HG03175 (cell line): ENCODE results near the gene MYZAP.
"Not testable (repeated sequence)": the region's sequence is repeated elsewhere in the genome, so short reads cannot be mapped to it uniquely, and the experiment has no call there.

Source experiments
- ATAC-seq: cut with Tn5 transposase; IDR thresholded peaks from one replicate; pipeline ENCODE4 v1.9.1; 2021; ENCODE audit warnings: mild to moderate bottlenecking, moderate library complexity; ENCODE audit not compliant: unreplicated experiment

Gene MYZAP

DNA sequence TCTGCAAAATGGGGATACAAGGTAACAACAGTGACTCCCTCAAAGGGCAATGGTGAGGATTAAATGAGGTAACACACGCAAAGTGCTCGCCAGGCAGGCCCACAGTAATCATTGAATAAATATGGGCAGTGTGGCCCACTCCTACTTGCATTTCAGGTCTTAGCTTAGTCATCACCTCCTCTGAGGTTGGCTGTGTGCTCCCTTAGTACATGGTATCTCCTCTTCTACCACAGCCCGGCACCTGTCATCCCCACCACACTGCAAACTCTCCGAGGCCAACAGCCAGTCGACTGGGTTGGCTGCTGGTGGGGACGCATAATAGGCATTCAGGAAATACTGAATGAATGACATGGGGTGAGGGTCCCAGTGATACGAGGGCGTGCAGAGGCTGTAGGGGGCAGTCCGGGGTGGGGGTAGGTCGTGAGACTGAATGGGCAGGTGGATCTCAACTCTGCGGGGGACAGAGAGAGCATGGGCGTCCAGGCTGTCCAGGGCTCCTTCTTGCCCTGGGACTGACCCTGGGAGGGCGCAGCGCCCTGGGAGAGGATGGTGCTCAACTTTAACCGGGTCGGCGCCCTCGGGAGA, 375 bp upstream of the MYZAP start:
- no peak for ATAC-seq

DNA sequence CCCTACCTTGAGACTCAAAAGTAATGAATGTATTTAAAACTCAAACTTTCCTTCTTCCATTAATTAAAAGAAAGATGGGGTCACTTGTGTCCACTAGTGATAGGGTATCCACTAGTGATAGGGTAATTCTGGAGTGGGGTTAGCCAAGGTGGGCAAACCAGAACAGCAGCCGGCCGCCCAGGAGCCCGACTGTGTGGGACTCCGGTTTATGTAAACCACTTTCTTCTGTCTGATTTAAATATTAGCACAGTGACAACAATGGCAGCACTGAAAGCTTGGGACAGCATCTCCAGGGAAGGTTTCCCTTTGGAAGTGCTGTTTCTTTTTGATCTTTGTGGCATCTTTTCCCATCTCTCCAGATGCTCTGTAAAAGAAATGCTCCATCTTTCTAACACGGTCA, 722 bp downstream of the MYZAP start:
- no peak for ATAC-seq

DNA sequence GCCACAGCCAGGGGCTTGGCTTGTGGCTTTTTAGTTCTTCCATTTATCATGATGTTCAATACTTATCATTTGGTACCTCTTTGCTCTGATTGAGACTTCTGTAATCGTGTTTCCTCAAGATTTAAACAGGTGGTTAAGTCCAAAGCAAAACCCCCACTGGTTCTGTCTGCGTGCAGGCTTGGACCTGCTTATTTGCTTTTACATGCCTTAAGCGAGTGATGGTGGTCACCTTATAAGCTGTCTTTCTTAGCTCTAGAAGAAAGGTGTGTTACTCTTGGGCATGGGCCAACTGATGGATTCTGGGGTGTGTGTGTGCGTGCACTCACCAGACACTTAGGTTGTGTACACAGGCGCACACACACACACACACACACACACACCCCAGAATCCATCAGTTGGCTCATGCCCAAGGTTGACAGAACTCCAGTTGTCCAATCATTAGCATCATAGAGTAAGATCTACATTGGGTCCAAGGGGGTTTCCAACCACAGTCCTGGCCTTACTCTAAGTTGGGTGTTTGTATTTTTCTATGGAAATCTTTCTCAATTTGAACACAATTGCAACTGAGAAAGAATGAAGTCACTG, 1.2 kb downstream of the MYZAP start:
- ATAC-seq: no peak

DNA sequence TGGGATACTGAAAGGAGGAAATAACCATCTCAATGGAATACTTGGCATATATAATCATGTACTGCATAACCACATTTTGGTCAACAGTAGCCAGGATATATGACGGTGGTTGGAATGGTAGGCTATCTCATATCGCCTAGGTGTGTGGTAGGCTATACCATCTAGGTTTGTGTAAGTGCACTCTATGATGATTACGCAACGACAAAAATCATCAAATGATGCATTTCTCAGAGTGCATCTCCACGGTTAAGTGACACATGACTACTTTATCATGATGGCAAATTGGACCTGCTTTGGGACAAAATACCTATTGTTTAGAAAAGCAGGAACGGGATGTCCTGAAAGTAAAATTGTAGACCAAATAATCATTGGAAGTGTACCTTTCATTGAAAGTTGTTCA, 2.8 kb downstream of the MYZAP start:
- ATAC-seq: no peak

DNA sequence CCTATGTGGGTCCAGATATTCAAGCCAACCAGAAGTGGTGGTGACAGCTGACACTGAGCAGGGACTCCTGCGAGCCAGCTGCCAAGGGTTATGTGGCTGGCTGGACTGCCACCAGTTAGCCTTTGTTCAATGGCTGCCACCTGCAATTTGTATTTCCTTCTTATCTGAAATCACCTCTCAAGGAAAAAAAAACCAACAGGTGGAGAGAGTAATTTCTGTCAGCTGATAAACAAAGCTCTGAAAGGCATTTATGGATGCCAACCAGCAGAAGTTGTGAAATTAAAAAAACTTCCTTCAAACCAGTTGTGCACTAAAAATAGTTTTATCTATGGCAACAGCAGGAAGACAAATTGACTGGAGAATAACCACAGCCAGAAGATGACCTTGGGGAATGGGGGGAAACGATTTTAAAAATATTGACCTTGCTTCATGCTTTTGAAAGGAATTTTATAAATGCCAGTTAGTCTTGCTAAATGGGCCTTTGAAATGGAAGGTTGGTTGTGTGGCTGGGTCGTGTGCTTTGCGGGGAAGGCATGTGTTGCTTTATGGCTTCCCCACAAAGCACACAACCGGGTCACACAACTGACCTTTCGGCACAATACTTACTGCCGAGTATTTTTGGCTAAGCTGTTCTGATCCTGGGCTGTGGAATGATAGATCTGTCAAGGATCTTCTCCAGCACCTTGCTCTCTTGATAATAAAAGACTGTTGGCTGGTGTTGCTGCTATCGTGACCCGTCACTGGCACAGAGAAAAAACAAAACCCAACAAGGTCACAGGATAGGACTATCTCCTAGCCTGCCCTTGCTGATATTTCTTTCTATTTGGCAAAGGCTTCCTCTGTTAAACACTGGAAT, 3.5 kb downstream of the MYZAP start:
- no peak for ATAC-seq

DNA sequence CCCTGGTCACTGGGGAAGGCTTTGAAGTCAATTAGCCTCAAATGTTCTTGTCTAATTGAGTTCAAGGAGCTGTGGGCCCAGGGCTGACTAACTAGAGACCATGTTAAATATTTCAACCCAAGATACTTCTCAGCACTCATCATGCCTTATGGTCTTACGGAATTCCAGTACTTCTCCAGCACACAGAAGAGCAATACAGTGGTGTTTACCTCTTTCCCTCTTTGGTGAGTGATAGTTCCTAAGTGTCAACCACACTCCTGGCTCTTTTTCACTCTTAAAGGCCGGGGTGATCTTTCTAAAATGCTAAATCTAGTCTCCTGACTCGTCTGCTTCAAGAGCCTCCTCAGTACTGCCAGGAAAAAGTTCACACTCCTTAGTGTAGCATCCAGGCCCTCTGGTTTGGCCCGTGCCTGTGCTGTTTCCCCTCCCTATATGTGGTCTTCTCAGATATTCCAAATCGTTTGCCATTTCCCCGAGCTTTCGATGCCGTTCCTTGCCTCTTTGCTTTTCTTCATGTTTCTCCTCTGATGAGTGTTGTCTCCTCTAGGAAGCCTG, 4.7 kb downstream of the MYZAP start:
- no peak for ATAC-seq

DNA sequence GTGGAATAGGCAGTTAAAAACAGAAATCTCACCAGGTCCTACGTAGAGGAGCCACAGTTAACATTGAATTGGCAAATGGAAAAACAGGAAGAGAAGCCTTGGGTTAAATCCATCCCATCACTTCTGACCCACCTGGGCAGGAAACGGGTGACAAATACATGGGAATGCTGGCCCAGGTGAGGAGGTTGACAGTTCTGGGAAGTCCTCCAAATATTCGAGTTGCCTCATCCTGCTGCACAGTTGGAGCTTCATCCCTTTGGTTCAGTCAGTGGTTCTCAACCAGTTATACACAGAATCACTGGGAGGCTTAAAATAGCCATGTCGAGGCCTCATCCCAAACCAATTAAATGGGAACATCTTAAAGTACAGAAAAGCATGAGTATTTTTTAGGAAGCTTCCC, 5.3 kb downstream of the MYZAP start:
- no peak for ATAC-seq

DNA sequence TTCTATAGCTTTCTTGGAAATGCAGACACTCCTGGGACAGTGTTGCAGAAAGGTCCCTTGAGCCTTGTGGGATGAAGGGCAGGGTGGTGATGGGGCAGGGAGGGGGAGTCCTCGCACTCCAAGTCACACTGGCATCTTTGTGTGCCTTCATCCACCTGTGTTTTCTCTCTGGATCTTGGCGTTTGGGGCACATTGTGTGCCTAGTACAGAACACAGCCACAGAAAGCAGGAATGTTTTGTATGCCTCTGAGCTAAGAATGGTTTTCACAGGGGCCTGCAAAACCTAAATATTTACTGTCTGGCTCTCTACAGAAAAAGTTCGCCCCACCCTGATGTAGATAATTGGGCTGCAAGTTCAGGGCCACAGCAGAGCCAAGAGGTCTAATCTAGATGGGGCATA, 5.7 kb downstream of the MYZAP start:
- ATAC-seq: no peak

DNA sequence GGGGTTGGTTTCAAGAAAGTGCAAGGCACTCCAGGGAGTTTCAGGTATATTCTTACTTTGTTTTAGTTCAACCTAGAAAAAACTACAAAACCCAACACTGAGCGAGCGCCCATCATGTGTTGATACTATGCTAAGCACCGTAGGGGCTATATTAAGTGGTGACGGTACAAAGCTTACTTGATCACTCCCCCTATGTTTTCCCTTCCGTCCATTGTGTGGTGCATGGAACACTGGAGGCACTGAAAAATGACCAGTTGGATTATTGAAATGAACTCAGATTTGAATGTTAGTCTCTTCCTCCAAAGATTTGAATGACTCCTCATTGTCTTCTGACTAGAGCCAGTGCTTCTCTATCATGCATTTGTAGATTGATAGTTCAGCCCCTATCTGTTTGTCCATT, 6.6 kb downstream of the MYZAP start:
- ATAC-seq: no peak

DNA sequence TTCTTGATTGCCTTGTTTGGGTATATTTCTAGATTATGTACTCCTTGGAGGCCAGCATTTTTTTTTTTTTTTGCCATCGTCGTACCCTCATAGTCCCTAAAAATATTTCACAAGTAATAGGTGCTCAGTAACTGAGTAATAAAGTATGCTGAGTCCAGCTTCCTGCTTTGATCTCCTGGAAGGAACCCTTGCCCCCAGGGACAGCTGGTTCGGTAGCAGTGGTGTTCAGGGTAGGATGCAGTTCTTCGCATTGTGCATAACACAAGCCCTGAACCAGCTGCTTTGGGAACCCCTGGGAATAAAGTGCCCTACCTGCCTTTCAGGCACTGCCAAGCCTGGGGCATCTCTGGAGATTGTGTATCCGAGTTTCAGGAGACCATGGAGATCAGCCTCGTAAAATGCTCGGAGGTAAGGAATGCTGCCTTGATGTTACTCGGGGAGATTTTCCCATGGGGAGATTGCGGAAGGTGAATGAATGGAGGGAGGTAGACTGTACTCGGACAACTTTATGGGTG, 7.6 kb downstream of the MYZAP start:
- ATAC-seq: no peak

DNA sequence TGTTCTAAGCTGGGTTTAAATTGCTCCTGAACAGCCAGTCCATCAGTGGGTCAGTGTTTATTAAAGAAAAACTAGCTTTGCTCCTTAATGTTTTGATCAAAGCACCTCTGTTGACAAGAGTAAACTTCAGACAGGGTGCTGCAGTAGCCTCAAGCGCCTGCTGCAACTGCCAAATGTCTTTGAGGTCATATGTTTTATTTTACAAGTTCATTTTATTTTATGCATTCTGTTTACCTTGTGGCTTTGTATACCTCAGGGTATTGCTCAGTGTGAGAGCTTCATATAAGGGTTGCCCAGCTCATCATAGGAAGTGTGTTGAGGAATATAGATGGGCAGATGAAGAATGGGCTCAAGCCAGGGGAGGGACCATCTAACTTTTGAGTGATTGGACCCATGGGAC, 8.5 kb downstream of the MYZAP start:
- no peak for ATAC-seq

DNA sequence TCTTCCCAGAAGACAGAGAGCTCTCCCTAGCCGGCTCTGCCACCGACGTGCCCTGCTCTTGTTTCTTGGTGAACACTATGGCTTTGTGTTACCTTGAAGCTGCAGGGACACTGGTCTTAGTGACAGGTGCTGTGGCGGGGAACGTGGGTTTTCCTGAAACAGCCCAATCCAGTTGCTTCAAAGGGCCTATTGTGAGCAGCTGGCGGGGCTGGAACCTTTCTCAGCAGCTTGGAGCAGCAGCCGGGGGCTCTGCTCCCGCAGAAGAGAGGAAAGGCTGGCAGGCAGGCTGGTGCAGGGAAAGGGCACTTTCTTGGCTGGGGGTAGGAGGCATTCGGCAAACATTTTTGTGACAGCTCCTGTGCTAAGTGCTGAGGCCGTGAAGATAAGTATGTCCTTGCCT, 12.8 kb downstream of the MYZAP start:
- no peak for ATAC-seq

DNA sequence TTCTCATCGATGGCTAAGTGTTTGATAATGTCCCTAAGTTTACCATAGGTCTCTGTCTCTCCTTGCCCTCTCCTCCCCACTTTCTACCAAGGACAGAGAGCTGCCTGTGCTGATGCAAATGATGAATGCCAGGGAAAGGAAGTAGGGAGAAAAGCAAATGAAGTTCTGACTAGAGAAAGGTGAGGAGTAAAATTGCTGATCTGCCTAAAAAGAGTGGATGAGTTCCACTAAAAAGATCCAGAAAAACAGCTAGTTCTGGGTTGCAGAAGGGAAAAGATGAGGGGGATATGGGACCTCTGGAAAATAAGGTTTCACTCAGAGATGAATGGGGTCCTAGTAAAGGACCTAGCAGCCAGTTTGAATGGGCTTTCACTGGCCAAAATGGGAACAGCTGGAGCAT, 13.8 kb downstream of the MYZAP start:
- ATAC-seq: no peak

DNA sequence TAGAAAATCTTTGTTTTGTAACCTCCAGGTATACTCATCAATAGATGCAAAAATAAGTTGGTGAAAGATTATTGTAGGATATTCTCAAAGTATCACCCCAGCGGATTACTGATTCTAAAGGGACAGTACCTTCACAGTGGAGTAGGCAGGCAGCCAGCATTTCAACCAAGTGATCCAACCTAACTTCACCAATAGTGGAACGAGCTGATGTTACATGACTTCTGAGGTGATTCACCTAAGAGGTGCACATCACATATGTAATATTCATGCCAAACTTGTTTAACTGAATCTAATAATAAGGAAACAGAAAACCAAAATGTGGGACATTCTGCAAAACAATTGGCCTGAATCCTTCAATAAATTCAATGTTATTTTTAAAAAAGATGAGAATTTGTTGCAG, 14.3 kb downstream of the MYZAP start:
- no peak for ATAC-seq

DNA sequence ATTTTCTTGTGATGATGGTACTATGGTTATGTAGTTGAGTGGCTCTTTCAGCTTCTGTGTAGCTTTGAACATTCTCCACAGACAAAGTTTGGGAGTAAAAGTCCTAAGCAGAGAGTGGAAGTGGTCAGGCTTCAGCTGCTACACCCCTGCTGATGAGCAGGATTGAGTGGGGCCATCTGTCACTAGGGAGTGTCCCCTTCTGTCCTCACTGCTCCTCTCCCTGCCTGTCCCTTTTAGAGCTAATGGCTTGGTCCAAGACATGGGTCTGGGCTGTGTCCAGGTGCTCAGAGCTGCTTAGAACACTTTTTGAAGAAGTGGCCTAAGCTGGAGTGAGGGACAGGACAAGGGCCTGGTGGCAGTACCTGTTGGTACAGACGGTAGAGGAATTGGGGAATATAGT, 15.1 kb downstream of the MYZAP start:
- no peak for ATAC-seq

DNA sequence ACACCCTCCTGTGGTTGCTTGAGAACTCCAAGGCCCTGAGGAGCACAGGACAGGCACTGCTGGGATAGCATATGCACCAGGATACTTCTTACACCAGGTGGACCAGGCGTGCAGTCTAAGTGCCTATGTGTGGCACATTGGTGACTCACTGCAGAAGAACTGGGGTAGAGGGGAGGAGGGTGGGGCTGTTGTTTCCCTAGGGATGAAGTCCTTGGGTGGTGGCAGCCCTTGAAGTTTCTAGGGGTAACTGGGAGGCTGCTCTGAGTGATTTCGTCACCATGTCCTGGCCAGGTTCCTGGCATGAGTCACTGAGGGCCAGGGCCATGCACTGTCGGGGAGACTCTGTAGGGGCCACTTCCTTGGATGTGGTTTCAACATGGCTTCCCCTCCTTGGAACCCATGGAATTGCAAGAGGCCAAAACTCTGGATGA, 15.9 kb downstream of the MYZAP start:
- no peak for ATAC-seq

DNA sequence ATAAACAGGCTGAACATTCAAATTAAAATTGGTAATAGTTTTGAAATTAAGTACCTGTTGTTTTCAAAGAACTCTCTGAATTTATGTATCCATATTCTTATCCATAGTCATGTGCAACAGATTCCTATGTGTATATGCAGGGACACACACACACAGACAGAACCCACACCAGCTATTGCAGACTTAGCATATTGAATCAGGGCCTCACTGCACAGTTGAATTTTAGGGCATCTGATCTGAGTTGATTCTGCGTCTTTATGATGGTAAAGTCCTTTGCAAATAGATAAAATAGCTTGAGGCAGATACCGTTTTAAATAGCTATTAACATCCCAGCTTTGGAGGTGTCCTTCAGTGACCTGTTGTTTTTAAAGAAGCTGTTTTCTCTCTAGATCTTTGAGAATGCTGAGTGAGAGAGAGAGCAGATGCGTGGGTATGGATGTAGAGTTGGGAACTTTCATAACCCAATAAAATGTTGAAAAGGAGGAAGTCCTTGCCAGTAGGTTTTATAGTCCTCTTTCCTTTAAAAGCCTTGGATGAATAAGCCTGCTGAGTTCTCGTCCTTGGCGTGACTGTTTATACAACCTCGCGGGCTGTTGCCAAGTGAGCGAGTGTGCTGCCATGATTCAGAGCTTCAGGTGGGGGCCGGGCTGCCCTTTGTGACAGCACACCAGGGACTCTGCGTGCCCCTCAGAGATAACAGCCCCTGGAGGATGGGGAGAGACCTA, 18.3 kb downstream of the MYZAP start:
- no peak for ATAC-seq

DNA sequence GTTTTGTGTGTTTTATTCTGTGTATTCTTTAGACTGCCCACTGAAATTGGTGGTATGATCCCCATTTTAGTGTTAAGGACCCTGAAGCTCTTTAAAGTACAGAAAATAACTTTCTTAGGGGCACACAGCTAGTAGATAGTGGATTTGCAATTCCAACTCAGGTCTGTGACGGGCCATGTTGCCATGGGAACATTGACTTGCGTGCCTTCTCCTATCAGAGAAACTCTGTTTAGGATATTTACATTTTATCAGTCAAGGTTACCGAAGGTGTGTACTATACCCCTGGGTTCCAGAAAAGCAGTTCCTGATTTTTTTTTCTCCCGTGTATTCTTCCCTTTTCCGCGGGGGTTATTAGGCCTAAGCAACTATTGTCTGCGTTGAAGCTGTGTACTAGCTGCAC, 19.4 kb downstream of the MYZAP start:
- no peak for ATAC-seq

DNA sequence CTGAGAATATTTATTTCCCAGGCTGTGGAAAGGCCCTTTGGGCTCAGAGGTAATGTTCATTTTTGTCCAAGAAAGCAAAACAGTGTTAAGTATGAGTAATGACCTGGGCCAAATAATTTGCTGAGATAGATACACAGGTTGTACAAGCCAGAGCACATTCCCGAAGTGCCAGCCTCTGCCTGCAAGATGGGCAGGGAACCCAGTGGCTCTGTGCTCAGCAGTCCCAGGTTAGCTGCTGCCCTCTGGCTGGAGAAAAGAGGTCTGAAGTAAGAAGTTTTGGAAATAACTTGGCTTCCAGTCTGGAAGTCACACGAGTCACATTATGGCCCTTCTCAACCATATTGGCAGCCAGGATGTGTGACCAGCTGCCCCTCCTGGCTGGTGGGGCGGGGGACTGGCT, 20.2 kb downstream of the MYZAP start:
- no peak for ATAC-seq

DNA sequence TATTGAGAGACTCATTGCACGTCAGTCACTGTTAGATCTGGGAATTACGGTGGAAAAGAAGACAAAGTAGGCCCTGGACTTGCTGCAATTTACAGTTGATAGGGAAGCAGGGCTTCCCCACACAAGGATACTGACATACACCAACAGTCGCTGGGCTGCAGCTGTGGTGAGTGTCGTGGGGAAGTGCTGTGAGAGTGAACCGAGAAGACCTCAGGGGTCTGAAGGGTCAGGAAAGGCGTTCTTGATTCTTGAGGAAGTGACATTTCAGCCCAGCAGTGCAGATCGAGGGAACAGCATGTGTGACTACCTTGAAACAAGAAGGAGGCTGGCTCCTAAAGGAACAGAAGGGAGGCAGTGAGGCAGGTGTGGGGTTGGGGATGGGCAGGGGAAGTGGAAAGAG, 22.5 kb downstream of the MYZAP start:
- no peak for ATAC-seq

DNA sequence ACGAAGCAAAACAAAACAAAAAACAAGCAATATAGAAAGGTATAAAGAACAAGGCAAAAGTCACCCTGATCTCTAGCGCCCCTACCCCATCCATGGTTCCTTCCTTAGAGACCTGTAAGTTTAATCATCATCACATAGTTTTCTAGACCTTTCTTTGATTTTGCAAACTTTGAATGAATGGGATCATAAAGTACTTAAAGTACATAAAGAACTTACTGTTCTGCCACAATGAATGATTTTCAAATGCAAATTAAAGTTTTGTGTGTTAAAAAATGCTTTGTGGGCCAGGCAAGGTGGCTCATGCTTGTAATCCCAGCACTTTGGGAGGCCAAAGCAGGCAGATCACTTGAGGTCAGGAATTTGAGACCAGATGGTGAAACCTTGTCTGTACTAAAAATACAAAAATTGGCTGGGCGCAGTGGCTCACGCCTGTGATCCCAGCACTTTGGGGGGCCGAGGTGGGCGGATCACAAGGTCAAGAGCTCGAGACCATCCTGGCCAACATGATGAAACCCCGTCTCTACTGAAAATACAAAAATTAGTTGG, 24.3 kb downstream of the MYZAP start:
- not testable (repeated sequence) for ATAC-seq
